LNCAP (cell line): ENCODE data around the gene CD55.

ENCODE experiments used
- CTCF ChIP-seq: fragments of 450-650 bp; IDR thresholded peaks from 2 replicates; pipeline ENCODE4 v1.5.1; 2017; ENCODE audit warnings: mild to moderate bottlenecking

CD55 gene

GRCh38 chr1:207306603-207307002 is 14.9 kb upstream of the CD55 start:
- no peak for TF ChIP-seq CTCF

GRCh38 chr1:207308451-207309190 is 12.9 kb upstream of the CD55 start:
- no peak for TF ChIP-seq CTCF

GRCh38 chr1:207309745-207310273 is 11.7 kb upstream of the CD55 start:
- TF ChIP-seq CTCF = no peak

GRCh38 chr1:207311888-207312603 is 9.4 kb upstream of the CD55 start:
- no peak for TF ChIP-seq CTCF

GRCh38 chr1:207312604-207312920 is 8.9 kb upstream of the CD55 start:
- no peak for TF ChIP-seq CTCF

- no peak for TF ChIP-seq CTCF
Measured at GRCh38 chr1:207313131-207313530, 8.3 kb upstream of the CD55 start.

- no peak for TF ChIP-seq CTCF
Measured at GRCh38 chr1:207314816-207315215, 6.7 kb upstream of the CD55 start.
